ENCODE results near the gene SETD5. TPM values are rescaled to one million over a fixed set of nuclear protein-coding genes. Genes with fewer than 3 reads are reported as not detected.

SETD5 gene
- total RNA-seq, 1 donor from 2014 or later = 198 TPM

DNA sequence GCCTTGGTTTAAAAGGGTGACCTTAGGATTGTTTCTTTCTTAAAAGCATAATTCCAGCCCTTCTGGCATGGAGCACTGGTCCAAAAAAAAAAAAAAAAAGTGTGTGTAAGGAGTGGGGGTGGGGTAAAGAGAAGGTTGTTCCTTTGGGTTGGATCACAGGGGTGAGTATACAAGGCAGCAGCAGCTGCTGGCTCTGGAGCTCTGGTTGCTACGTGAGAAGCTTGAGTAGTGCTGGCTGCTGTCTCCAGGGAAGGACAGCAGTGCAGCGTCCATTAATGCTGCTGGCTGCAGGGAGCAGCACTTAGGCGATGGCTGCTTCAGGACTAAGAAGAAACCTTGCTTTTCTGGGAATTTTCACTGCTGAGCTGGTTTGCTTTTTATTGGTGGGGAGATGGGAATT is 2.3 kb downstream of the SETD5 start:
- no peaks in the 10 kb centered on the region for H3K36me3 Mint-ChIP-seq
- no peaks in the 10 kb centered on the region for H3K9me3 ChIP-seq (ENCODE audit: low read depth)
- H3K4me1 ChIP-seq = peaks cover 55% of the 10 kb centered on the region
- H3K27ac Mint-ChIP-seq = peak overlapping the region; percentile 96
- peak; percentile 92 for DNase-seq (ENCODE audit: low spot score)
- TF ChIP-seq EZH2 (IDR thresholded peaks at IDR 0.05) (no peak), EZH2phosphoT487 (IDR thresholded peaks at IDR 0.05) (no peak)
- TF ChIP-seq, protein P1, sequence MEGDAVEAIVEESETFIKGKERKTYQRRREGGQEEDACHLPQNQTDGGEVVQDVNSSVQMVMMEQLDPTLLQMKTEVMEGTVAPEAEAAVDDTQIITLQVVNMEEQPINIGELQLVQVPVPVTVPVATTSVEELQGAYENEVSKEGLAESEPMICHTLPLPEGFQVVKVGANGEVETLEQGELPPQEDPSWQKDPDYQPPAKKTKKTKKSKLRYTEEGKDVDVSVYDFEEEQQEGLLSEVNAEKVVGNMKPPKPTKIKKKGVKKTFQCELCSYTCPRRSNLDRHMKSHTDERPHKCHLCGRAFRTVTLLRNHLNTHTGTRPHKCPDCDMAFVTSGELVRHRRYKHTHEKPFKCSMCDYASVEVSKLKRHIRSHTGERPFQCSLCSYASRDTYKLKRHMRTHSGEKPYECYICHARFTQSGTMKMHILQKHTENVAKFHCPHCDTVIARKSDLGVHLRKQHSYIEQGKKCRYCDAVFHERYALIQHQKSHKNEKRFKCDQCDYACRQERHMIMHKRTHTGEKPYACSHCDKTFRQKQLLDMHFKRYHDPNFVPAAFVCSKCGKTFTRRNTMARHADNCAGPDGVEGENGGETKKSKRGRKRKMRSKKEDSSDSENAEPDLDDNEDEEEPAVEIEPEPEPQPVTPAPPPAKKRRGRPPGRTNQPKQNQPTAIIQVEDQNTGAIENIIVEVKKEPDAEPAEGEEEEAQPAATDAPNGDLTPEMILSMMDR (IDR thresholded peaks at IDR 0.05) = no peak
- peak overlapping the region; percentile 98 for H3K9ac ChIP-seq
- peaks cover 7% of the 10 kb centered on the region for H3K27me3 Mint-ChIP-seq (ENCODE audit: insufficient read depth, low read depth)
- no peak overlapping the region for H2AFZ ChIP-seq (replicated peaks)
- H3K79me2 ChIP-seq (ENCODE audit: low read depth) = peaks cover 89% of the 10 kb centered on the region
- H3K4me3 ChIP-seq = peak overlapping the region; percentile 94
- peak overlapping the region; percentile 99 for H3K4me2 ChIP-seq
- H3K4me3 Mint-ChIP-seq = peak overlapping the region; percentile 99
- H3K27me3 ChIP-seq = no peaks in the 10 kb centered on the region
- peaks cover 77% of the 10 kb centered on the region for H3F3A ChIP-seq (ENCODE audit: low read depth)
- no peaks in the 10 kb centered on the region for H3K36me3 ChIP-seq
- H3K4me1 Mint-ChIP-seq = peaks cover 61% of the 10 kb centered on the region
- H3K27ac ChIP-seq = peak overlapping the region; percentile 96
- H4K20me1 ChIP-seq (ENCODE audit: low read depth) = peaks cover 84% of the 10 kb centered on the region
- H3K9me3 Mint-ChIP-seq = no peaks in the 10 kb centered on the region

DNA sequence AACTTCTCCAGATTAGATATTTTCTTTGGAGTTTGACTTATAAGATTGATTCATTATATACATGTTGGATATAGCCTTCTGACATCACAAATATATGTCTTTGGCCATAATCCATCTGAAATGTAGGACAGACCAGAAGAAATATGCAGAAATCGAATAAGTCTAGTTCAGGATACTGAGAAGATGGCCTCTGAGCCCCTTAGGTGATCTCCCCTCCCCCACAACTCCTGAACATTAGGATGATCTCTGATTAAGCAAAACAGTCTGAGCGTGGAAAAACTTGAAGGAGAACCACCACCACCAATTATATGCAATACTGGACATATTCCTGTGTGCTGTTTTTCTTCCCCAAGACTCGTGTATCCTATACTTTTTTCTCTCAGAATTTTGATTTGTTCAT is 3.2 kb downstream of the SETD5 start:
- peaks cover 56% of the 10 kb centered on the region for H3K4me1 Mint-ChIP-seq
- Histone ChIP-seq H3K79me2 (ENCODE audit: low read depth) (peaks cover 89% of the 10 kb centered on the region), H3K27me3 (no peaks in the 10 kb centered on the region), H3F3A (ENCODE audit: low read depth) (peaks cover 77% of the 10 kb centered on the region), H3K4me1 (peaks cover 55% of the 10 kb centered on the region), H4K20me1 (ENCODE audit: low read depth) (peaks cover 84% of the 10 kb centered on the region), H3K9ac (peak overlapping the region; percentile 61), H3K9me3 (ENCODE audit: low read depth) (no peaks in the 10 kb centered on the region), H2AFZ (replicated peaks) (no peak overlapping the region), H3K4me2 (peak overlapping the region; percentile 99), H3K36me3 (no peaks in the 10 kb centered on the region), H3K4me3 (peak overlapping the region; percentile 94), H3K27ac (peak overlapping the region; percentile 96)
- H3K27ac Mint-ChIP-seq = peak overlapping the region; percentile 92
- peak; percentile 51 for DNase-seq (ENCODE audit: low spot score)
- TF ChIP-seq, protein P1 (IDR thresholded peaks at IDR 0.05) = no peak
- TF ChIP-seq EZH2 (IDR thresholded peaks at IDR 0.05) = no peak
- TF ChIP-seq EZH2phosphoT487 (IDR thresholded peaks at IDR 0.05) = no peak
- peaks cover 2% of the 10 kb centered on the region for H3K36me3 Mint-ChIP-seq
- no peaks in the 10 kb centered on the region for H3K9me3 Mint-ChIP-seq
- H3K27me3 Mint-ChIP-seq (ENCODE audit: insufficient read depth, low read depth) = peaks cover 7% of the 10 kb centered on the region
- H3K4me3 Mint-ChIP-seq = peak overlapping the region; percentile 99

DNA sequence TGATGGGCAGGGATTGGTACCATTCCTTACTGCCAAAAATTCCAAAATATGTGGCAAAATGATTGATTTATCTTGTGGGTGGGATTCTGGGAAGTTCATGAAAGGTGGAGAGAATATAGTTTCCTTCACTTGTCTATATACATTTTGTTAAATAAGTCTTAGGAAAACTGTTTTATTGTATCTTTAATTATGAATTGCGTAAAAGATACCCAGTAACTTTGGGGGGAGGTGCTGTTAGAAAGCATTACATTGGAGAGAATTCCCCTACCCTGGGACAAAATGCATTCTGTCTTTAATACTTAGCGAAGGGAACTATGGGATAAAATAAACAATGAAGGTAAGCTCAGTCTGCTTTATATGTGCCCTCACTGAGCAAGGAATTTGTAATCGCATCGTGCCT is 4.6 kb downstream of the SETD5 start:
- Mint-ChIP-seq H3K4me1 (peaks cover 51% of the 10 kb centered on the region), H3K4me3 (peak overlapping the region; percentile 79), H3K36me3 (peaks cover 9% of the 10 kb centered on the region), H3K27me3 (ENCODE audit: insufficient read depth, low read depth) (peaks cover 6% of the 10 kb centered on the region), H3K27ac (peak overlapping the region; percentile 67), H3K9me3 (peaks cover 4% of the 10 kb centered on the region)
- peak overlapping the region; percentile 33 for H3K9ac ChIP-seq
- H3K27ac ChIP-seq = peak overlapping the region; percentile 96
- no peaks in the 10 kb centered on the region for H3K36me3 ChIP-seq
- H3K4me3 ChIP-seq = peak overlapping the region; percentile 94
- H2AFZ ChIP-seq (replicated peaks) = no peak overlapping the region
- H3F3A ChIP-seq (ENCODE audit: low read depth) = peaks cover 74% of the 10 kb centered on the region
- H4K20me1 ChIP-seq (ENCODE audit: low read depth) = peaks cover 84% of the 10 kb centered on the region
- peak; percentile 11 for DNase-seq (ENCODE audit: low spot score)
- H3K27me3 ChIP-seq = no peaks in the 10 kb centered on the region
- H3K79me2 ChIP-seq (ENCODE audit: low read depth) = peaks cover 94% of the 10 kb centered on the region
- TF ChIP-seq EZH2 (IDR thresholded peaks at IDR 0.05) (no peak), EZH2phosphoT487 (IDR thresholded peaks at IDR 0.05) (no peak)
- TF ChIP-seq, protein P1 (IDR thresholded peaks at IDR 0.05) = no peak
- H3K4me2 ChIP-seq = peak overlapping the region; percentile 99
- peaks cover 55% of the 10 kb centered on the region for H3K4me1 ChIP-seq
- no peaks in the 10 kb centered on the region for H3K9me3 ChIP-seq (ENCODE audit: low read depth)

All from neural progenitor cell (in vitro differentiated cells).